ENCODE results near the gene PITPNC1. TPM values are rescaled to one million over a fixed set of nuclear protein-coding genes. Genes with fewer than 3 reads are reported as not detected.

Gene PITPNC1
- total RNA-seq, 4 donors from 2014 or later = 4.1 to 45.1 (median 8.7) TPM

DNA sequence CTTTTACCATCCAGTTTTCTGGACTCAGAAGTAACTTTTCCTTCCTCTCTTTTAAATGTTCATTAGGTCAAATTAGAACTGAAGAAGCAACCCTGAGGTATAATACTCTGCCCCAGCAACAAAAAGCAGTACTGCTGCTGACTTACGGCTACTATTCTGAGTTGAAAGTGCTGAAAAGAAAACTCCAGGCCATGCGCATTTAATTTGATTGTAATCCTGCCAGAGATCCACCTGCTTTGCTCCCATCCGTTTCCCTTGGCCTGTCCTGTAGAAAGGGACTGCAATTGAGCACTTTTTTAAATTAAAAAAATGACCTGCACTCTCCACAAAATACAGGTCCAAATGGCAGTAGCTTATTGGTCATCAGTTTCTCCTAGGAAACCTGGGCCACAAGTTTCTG, 61.6 kb downstream of the PITPNC1 start:
- no peaks in the 10 kb centered on the region for H3K9me3 ChIP-seq
- TF ChIP-seq, protein P1, sequence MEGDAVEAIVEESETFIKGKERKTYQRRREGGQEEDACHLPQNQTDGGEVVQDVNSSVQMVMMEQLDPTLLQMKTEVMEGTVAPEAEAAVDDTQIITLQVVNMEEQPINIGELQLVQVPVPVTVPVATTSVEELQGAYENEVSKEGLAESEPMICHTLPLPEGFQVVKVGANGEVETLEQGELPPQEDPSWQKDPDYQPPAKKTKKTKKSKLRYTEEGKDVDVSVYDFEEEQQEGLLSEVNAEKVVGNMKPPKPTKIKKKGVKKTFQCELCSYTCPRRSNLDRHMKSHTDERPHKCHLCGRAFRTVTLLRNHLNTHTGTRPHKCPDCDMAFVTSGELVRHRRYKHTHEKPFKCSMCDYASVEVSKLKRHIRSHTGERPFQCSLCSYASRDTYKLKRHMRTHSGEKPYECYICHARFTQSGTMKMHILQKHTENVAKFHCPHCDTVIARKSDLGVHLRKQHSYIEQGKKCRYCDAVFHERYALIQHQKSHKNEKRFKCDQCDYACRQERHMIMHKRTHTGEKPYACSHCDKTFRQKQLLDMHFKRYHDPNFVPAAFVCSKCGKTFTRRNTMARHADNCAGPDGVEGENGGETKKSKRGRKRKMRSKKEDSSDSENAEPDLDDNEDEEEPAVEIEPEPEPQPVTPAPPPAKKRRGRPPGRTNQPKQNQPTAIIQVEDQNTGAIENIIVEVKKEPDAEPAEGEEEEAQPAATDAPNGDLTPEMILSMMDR (IDR thresholded peaks at IDR 0.05) = no peak
- no peak for TF ChIP-seq POLR2A (IDR thresholded peaks at IDR 0.05)
- H3K4me3 ChIP-seq = no peak overlapping the region
- DNase-seq = no peak
- H3K36me3 ChIP-seq = no peaks in the 10 kb centered on the region
- H3K27me3 ChIP-seq = no peaks in the 10 kb centered on the region
- intact Hi-C loops (cut with DNase I; ENCODE audit: low total_unique reads) = no loop called here
- no peaks in the 10 kb centered on the region for H3K4me1 ChIP-seq
- H3K27ac ChIP-seq = no peak overlapping the region

DNA sequence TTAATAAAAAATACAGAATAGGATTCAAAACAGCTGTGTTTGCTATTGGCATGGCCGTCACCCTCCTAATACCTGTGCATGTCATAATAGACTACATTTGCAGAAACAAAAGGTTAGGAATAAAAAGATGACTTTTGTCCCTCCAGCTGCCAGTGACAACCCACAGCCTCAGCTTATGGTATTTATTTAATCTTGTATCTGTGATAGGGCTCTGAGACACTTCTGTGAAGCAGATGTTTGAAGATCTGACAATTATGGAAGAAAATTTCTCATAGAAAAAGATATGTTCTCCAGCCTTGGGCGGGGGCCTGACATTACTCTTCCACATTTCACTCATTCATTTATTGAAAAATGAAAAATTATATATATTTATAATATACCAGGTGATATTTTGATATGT, 62.2 kb downstream of the PITPNC1 start:
- H3K27ac ChIP-seq = no peak overlapping the region
- intact Hi-C loops (cut with DNase I; ENCODE audit: low total_unique reads) = no loop called here
- H3K4me3 ChIP-seq = no peak overlapping the region
- no peak for DNase-seq
- H3K9me3 ChIP-seq = no peaks in the 10 kb centered on the region
- H3K4me1 ChIP-seq = no peaks in the 10 kb centered on the region
- no peaks in the 10 kb centered on the region for H3K27me3 ChIP-seq
- no peaks in the 10 kb centered on the region for H3K36me3 ChIP-seq
- no peak for TF ChIP-seq POLR2A (IDR thresholded peaks at IDR 0.05)
- TF ChIP-seq, protein P1 (IDR thresholded peaks at IDR 0.05) = no peak

DNA sequence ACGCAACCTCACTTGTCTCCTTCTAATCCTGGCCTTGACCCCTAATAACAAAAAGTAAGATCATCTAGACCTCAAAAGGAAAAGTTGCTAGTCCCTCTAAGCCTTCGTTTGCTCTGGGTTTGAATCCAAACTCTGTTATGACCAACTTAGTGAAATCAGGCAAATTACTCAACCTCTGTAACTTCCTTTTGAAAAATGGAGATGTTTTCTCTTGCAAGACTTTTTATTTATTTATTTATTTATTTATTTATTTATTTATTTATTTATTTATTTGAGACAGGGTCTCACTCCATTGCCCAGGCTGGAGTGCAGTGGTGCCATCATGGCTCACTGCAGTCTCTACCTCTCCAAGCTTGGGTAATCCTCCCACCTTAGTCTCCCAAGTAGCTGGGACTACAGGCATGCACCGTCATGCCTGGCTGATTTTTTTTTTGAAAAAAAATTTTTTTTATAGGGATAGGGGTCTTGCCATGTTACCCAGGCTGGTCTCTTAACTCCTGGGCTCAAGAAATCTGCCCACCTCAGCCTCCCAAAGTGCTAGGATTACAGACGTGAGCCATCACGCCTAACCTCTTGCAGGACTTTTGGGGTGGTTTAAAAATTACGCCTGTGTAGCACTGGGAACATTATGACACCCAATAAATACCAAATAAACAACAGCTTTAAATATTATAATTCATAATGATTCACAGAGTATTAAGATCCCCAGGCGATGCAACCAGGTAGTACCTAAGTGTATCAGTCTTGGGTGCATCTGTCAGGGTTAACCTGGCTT, 63.4 kb downstream of the PITPNC1 start:
- H3K27ac ChIP-seq = peak overlapping the region in 1 of 2 donors; percentile 22
- no peak overlapping the region for H3K4me3 ChIP-seq
- H3K27me3 ChIP-seq = no peaks in the 10 kb centered on the region
- TF ChIP-seq POLR2A (IDR thresholded peaks at IDR 0.05) = no peak
- TF ChIP-seq, protein P1 (IDR thresholded peaks at IDR 0.05) = no peak
- intact Hi-C loops (cut with DNase I; ENCODE audit: low total_unique reads) = no loop called here
- H3K9me3 ChIP-seq = no peaks in the 10 kb centered on the region
- H3K4me1 ChIP-seq = no peaks in the 10 kb centered on the region
- no peak for DNase-seq
- H3K36me3 ChIP-seq = no peaks in the 10 kb centered on the region

DNA sequence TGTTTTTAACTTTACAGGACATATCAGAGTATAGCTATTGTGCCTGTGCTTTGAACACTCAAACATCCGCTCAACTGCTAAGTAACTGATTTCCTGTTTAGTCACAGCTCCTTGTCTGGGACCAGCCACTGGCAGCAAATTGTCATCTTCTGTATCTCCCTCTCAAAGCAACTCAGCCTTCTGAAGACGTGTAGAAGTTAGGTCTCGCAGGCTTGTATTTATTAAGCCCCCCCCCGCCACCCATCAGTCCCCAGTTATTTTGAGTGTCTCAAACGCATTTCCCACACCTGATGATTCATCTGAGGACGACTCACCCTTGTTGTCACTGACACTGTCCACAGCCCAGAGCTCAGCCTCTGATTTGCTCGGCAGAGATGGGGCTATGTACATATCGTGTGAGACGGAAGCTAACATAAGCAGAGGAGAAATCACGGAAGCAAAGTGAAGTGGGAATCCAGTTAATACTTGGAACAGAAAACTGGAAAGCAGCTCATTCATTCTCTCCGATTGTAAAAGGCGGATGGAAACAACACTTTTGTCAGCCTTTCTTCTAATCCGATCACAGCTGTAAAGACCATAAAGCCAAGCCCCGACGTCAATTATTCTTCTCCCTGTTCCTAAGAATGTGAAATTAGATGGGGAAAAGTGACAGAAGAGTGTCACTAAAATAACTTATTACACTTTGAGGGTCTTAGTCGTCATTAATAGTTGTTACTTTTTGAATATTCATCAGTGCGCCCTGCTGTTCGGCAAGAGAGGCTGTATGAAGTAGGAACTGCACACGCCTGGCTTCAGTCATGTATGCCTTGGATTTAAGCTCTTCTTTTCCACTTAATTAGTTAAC, 64.2 kb downstream of the PITPNC1 start:
- no peaks in the 10 kb centered on the region for H3K4me1 ChIP-seq
- intact Hi-C loops (cut with DNase I; ENCODE audit: low total_unique reads) = no loop called here
- H3K36me3 ChIP-seq = no peaks in the 10 kb centered on the region
- DNase-seq = peak in 1 of 2 donors; percentile 17
- no peak overlapping the region for H3K4me3 ChIP-seq
- H3K9me3 ChIP-seq = no peaks in the 10 kb centered on the region
- H3K27ac ChIP-seq = peak overlapping the region in 1 of 2 donors; percentile 22
- H3K27me3 ChIP-seq = no peaks in the 10 kb centered on the region
- TF ChIP-seq POLR2A (IDR thresholded peaks at IDR 0.05) = no peak
- TF ChIP-seq, protein P1 (IDR thresholded peaks at IDR 0.05) = no peak

DNA sequence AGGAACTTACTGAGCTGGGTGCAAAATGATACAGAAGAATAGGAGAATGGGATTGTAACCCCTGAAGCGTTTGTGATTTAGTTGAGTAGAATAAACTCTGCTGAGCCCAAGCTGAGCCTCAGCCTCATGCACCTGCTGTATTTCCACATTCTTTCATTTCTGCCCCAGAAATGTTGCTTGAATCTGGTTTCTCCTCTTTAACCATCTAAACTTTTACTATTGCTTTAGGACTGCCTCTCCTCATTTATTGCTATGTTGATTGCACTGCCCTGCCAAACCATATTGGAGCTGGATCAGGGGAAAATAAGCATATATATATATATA, 64.8 kb downstream of the PITPNC1 start:
- Histone ChIP-seq H3K4me1 (no peaks in the 10 kb centered on the region), H3K27me3 (no peaks in the 10 kb centered on the region), H3K4me3 (no peak overlapping the region), H3K9me3 (no peaks in the 10 kb centered on the region), H3K27ac (peak overlapping the region in 1 of 2 donors; percentile 22), H3K36me3 (no peaks in the 10 kb centered on the region)
- no peak for DNase-seq
- TF ChIP-seq, protein P1 (IDR thresholded peaks at IDR 0.05) = no peak
- no peak for TF ChIP-seq POLR2A (IDR thresholded peaks at IDR 0.05)
- intact Hi-C loops (cut with DNase I; ENCODE audit: low total_unique reads) = no loop called here

Data from uterus (tissue), 4 donors.